Liver (tissue), 9 donors: ENCODE data around the gene NPL. TPM values are rescaled to one million over a fixed set of nuclear protein-coding genes. Genes with fewer than 3 reads are reported as not detected.

Experiments used
- DNase-seq: peaks from one replicate; pipeline ENCODE4 v3.0.0-alpha.2; 2017; ENCODE audit warnings: low spot score
- H3K27ac ChIP-seq, 2 donors: one replicate each; pipeline ENCODE4 v1.7.0; 2013; ENCODE audit warnings: inconsistent platforms in 2 of 2, low read length in 2 of 2, control low read depth in 1 of 2, low read depth in 1 of 2, mild to moderate bottlenecking in 1 of 2
- H3K27me3 ChIP-seq, 4 donors: one replicate each; pipeline versions ENCODE4 v1.6.1 to v1.7.0; 2013; ENCODE audit warnings: low read length in 3 of 4, inconsistent platforms in 1 of 4, mild to moderate bottlenecking in 1 of 4, moderate library complexity in 1 of 4; ENCODE audit not compliant: control insufficient read depth in 4 of 4, insufficient read depth in 4 of 4
- H3K36me3 ChIP-seq, 4 donors: one replicate each; pipeline versions ENCODE4 v1.6.1 to v1.7.0; 2013; ENCODE audit warnings: low read length in 3 of 4, mild to moderate bottlenecking in 3 of 4, low read depth in 1 of 4, moderate library complexity in 1 of 4; ENCODE audit not compliant: control insufficient read depth in 4 of 4, insufficient read depth in 3 of 4
- H3K4me1 ChIP-seq, 4 donors: one replicate each; pipeline versions ENCODE4 v1.6.1 to v1.7.0; 2013; ENCODE audit warnings: low read length in 3 of 4, mild to moderate bottlenecking in 3 of 4, moderate library complexity in 1 of 4; ENCODE audit not compliant: control insufficient read depth in 4 of 4, insufficient read depth in 4 of 4
- H3K4me3 ChIP-seq, 3 donors: one replicate each; pipeline versions ENCODE4 v1.6.1 to v1.7.0; 2013; ENCODE audit warnings: low read length in 3 of 3, control low read depth in 1 of 3, low read depth in 1 of 3, mild to moderate bottlenecking in 1 of 3
- H3K9ac ChIP-seq, 2 donors: one replicate each; pipeline ENCODE4 v1.7.0; 2013; ENCODE audit warnings: low read length in 2 of 2, mild to moderate bottlenecking in 2 of 2, moderate library complexity in 2 of 2, control low read depth in 1 of 2, low read depth in 1 of 2
- H3K9me3 ChIP-seq, 4 donors: one replicate each; pipeline versions ENCODE4 v1.6.1 to v1.7.0; 2013; ENCODE audit warnings: low read length in 3 of 4; ENCODE audit not compliant: control insufficient read depth in 4 of 4
- EGR1 ChIP-seq, 2 donors: IDR thresholded peaks; 2 replicates each; pipeline ENCODE4 v1.6.1; 2016 to 2018; ENCODE audit warnings: antibody characterized with exemption in 2 of 2, low read depth in 2 of 2
- FOXA1 ChIP-seq: IDR thresholded peaks from 2 replicates; pipeline ENCODE4 v1.6.1; 2016; ENCODE audit warnings: antibody characterized with exemption
- GABPA ChIP-seq, 2 donors: IDR thresholded peaks in 1 of 2; conservative IDR thresholded peaks in 1 of 2; 2 replicates each; pipeline ENCODE4 v1.6.1; 2016; ENCODE audit warnings: antibody characterized with exemption in 2 of 2, mild to moderate bottlenecking in 1 of 2, moderate library complexity in 1 of 2
- HNF4A ChIP-seq, 2 donors: conservative IDR thresholded peaks; 2 replicates each; pipeline ENCODE4 v1.6.1; 2016; ENCODE audit warnings: antibody characterized with exemption in 2 of 2, mild to moderate bottlenecking in 2 of 2
- JUND ChIP-seq, 2 donors: IDR thresholded peaks; 2 replicates each; pipeline ENCODE4 v1.6.1; 2016; ENCODE audit warnings: antibody characterized with exemption in 2 of 2
- NR2F2 ChIP-seq: IDR thresholded peaks from 2 replicates; pipeline ENCODE4 v1.6.1; 2016; ENCODE audit warnings: antibody characterized with exemption
- RAD21 ChIP-seq, 2 donors: IDR thresholded peaks; 2 replicates each; pipeline ENCODE4 v1.6.1; 2016; ENCODE audit warnings: antibody characterized with exemption in 2 of 2, mild to moderate bottlenecking in 2 of 2
- RXRA ChIP-seq, 2 donors: IDR thresholded peaks; 2 replicates each; pipeline ENCODE4 v1.6.1; 2017 to 2018; ENCODE audit warnings: antibody characterized with exemption in 2 of 2, mild to moderate bottlenecking in 1 of 2
- SP1 ChIP-seq: IDR thresholded peaks from 2 replicates; pipeline ENCODE4 v1.6.1; 2018; ENCODE audit warnings: antibody characterized with exemption, mild to moderate bottlenecking
- TAF1 ChIP-seq: conservative IDR thresholded peaks from 2 replicates; pipeline ENCODE4 v1.6.1; 2016; ENCODE audit warnings: antibody characterized with exemption, mild to moderate bottlenecking
- YY1 ChIP-seq: IDR thresholded peaks from 2 replicates; pipeline ENCODE4 v1.6.1; 2016; ENCODE audit warnings: antibody characterized with exemption, mild to moderate bottlenecking
- WGBS: extraction: QIAGEN DNeasy Blood & Tissue Kit; methylation state at CpG from one replicate; pipeline ENCODE4 v1.1.7; 2013; 5-methylcytosine and 5-hydroxymethylcytosine counted together
- polyA plus RNA-seq, 2 donors: library from polyadenylated mRNA; stranded (reverse) in 1 of 2; unstranded in 1 of 2; fragments of 200-250 nt in 1 of 2; fragments of >200 nt in 1 of 2; fragmentation: Nextera tagmentation in 1 of 2; extraction: Ambion mirVana in 1 of 2; gene quantifications; one replicate each; pipeline versions ENCODE4 v1.2.1 to v1.2.3, GENCODE V29; 2013 to 2015
- total RNA-seq, 2 donors: library from RNA; depleted of rRNA; stranded (reverse); fragments of >200 nt; gene quantifications; one replicate each; pipeline ENCODE4 v1.2.3, GENCODE V29; 2014
- TF ChIP-seq, protein P1 (sequence below): IDR thresholded peaks from 2 replicates; pipeline ENCODE4 v1.6.1; 2016; ENCODE audit warnings: antibody characterized with exemption
- TF ChIP-seq, protein P2 (sequence below): fragments of 150-350 bp; IDR thresholded peaks from 2 replicates; pipeline ENCODE4 v1.5.1; 2017; ENCODE audit warnings: improper control_type of control experiment, low read depth, low read length; ENCODE audit not compliant: missing input control
- TF ChIP-seq, protein P3 (sequence below): IDR thresholded peaks from 2 replicates; pipeline ENCODE4 v1.6.1; 2016; ENCODE audit warnings: antibody characterized with exemption, mild to moderate bottlenecking
- donor health status: healthy.
- donor health status: healthy.
- donor health status: healthy.
- donor health status: healthy.
- donor health status: healthy.

Gene NPL
- total and polyA plus RNA-seq, 4 donors, result 8.5 to 47.3 (median 15.9) TPM

DNA sequence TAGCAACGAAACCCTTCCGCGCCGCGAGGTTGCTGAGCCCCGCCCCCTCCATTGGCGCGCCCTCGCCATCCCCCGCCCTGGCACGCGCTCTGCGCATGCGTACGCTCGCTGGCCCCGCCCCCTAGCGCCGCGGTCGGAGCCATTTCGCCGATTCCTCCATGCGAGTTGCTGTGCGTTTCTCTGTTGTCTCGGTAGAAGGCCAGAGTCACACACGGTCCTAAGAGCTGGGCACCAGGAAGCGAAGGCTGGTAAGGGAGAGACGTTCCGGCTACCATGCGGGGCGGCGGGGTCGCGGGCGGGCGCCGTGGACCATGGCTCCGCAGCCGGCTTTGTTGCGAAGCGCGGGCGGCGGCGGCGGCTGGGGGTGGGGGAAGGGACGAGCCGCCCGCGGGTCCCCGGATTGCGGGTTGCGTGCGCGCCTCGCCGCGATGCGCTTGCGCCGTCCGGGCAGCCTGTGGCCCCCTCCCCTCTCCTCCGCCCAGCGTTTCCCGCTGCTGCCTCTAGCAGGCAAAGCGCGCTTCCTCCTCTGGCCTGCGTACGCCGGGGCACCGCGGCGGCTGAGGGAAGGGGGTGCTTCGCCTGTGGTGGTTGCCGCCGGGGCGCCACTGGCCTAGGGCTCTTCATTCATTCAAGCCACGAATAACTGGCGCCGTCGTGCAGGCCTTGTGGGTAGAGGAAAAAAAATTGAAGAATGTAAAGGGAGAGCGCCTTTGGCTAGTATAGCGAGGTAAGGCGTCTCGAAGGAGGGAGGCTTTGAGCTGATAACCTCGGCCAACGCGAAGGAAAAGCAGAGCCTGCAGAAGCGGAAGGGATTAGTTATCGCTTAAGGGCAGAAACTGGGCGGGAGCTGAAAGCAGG, 49.9 kb downstream of the NPL start, which contains the start of gene DHX9:
DHX9 (plus strand) TSS at position 139 of the 858 bp plus-strand sequence. CDS start 3,220 bp downstream, outside the sequence.
- H3K27ac ChIP-seq, result peak within 1 kb of the TSS; percentile 95 to 97
- TF ChIP-seq GABPA (IDR thresholded peaks at IDR 0.05 in 1 of 2, conservative IDR thresholded peaks at IDR 0.05 in 1 of 2) (no peak), TAF1 (no peak), HNF4A (conservative IDR thresholded peaks at IDR 0.05) (no peak), EGR1 (IDR thresholded peaks at IDR 0.05; ENCODE audit: low read depth in 2 of 2) (no peak), YY1 (peak; percentile 82)
- TF ChIP-seq, protein P1, sequence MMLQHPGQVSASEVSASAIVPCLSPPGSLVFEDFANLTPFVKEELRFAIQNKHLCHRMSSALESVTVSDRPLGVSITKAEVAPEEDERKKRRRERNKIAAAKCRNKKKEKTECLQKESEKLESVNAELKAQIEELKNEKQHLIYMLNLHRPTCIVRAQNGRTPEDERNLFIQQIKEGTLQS, result no peak
- H3K36me3 ChIP-seq, result peaks cover 0 to 11% (median 1%) of the 10 kb centered on the region in 4 donors
- H3K27me3 ChIP-seq, result no peaks in the 10 kb centered on the region
- peaks cover 3 to 18% (median 15%) of the 10 kb centered on the region in 4 donors for H3K4me1 ChIP-seq
- no peaks in the 10 kb centered on the region for H3K9me3 ChIP-seq
- DNase-seq, result peak; percentile 97
- WGBS, result under 1% methylated on average over 92 of the region's 92 CpGs
- H3K4me3 ChIP-seq, result peak within 1 kb of the TSS; percentile 71 to 92 (median 73)
- peak within 1 kb of the TSS; percentile 10 to 49 for H3K9ac ChIP-seq

DNA sequence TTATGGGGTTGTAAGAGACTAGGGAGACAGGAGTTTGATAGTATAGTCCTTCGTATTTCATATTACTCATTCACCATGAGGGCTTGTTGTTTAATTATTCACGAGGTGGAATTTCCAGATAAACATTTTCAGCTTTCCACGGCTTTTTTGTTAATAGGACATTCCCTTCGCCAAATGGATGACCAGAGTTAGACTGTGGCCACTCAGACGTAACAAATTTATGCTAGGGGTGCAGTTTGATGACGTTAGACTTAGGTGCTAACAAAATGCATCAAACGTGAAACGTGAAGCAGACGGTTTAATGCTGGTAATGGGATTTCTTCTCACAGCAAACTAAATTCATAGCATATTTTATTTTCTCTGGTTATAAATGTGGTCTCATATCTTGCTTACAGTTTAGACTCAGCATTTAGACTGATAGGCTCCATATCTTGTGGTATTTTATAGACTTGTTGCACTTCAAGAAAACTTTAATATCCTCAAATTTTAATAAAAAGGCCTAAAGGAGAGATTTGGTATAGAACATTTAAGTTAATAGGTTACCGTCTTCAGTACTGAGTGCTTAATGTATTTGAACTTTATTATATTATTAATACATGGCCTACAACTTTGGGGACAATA, 51.9 kb downstream of the NPL start:
- H3K27ac ChIP-seq, result no peak overlapping the region
- H3K4me3 ChIP-seq, result no peak overlapping the region
- H3K36me3 ChIP-seq, result peaks cover 0 to 15% (median 7%) of the 10 kb centered on the region in 4 donors
- no peak overlapping the region for H3K9ac ChIP-seq
- DNase-seq, result no peak
- H3K27me3 ChIP-seq, result no peaks in the 10 kb centered on the region
- TF ChIP-seq, protein P2, sequence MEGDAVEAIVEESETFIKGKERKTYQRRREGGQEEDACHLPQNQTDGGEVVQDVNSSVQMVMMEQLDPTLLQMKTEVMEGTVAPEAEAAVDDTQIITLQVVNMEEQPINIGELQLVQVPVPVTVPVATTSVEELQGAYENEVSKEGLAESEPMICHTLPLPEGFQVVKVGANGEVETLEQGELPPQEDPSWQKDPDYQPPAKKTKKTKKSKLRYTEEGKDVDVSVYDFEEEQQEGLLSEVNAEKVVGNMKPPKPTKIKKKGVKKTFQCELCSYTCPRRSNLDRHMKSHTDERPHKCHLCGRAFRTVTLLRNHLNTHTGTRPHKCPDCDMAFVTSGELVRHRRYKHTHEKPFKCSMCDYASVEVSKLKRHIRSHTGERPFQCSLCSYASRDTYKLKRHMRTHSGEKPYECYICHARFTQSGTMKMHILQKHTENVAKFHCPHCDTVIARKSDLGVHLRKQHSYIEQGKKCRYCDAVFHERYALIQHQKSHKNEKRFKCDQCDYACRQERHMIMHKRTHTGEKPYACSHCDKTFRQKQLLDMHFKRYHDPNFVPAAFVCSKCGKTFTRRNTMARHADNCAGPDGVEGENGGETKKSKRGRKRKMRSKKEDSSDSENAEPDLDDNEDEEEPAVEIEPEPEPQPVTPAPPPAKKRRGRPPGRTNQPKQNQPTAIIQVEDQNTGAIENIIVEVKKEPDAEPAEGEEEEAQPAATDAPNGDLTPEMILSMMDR, result no peak
- TF ChIP-seq HNF4A (conservative IDR thresholded peaks at IDR 0.05) (no peak), JUND (IDR thresholded peaks at IDR 0.05) (no peak), SP1 (no peak), GABPA (IDR thresholded peaks at IDR 0.05 in 1 of 2, conservative IDR thresholded peaks at IDR 0.05 in 1 of 2) (no peak), RXRA (IDR thresholded peaks at IDR 0.05) (no peak), FOXA1 (no peak), RAD21 (IDR thresholded peaks at IDR 0.05) (no peak), NR2F2 (no peak), TAF1 (no peak), YY1 (no peak)
- peaks cover 4 to 18% (median 15%) of the 10 kb centered on the region in 4 donors for H3K4me1 ChIP-seq
- WGBS, result 50% methylated on average over 10 of the region's 10 CpGs
- H3K9me3 ChIP-seq, result no peaks in the 10 kb centered on the region

DNA sequence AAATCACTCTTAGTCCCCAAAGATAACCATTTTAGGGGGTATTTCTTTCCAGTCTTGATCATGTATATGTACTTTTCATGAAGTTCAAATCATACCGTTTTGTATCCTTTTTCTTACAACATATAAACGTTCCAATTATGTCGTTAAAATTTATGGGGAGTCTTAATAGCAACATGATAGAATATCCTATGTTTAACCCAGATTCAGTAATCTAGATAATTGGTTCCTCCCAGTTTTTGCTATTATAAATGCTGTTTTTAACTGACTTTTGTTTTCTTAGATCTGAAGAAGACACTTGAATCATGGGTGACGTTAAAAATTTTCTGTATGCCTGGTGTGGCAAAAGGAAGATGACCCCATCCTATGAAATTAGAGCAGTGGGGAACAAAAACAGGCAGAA, 52.7 kb downstream of the NPL start:
- Histone ChIP-seq H3K27ac (no peak overlapping the region), H3K27me3 (no peaks in the 10 kb centered on the region), H3K9ac (no peak overlapping the region), H3K4me3 (no peak overlapping the region), H3K36me3 (peaks cover 3 to 15% (median 8%) of the 10 kb centered on the region in 4 donors), H3K4me1 (peaks cover 4 to 18% (median 15%) of the 10 kb centered on the region in 4 donors), H3K9me3 (no peaks in the 10 kb centered on the region)
- no peak for TF ChIP-seq TAF1
- TF ChIP-seq, protein P1, result no peak
- TF ChIP-seq, protein P3, sequence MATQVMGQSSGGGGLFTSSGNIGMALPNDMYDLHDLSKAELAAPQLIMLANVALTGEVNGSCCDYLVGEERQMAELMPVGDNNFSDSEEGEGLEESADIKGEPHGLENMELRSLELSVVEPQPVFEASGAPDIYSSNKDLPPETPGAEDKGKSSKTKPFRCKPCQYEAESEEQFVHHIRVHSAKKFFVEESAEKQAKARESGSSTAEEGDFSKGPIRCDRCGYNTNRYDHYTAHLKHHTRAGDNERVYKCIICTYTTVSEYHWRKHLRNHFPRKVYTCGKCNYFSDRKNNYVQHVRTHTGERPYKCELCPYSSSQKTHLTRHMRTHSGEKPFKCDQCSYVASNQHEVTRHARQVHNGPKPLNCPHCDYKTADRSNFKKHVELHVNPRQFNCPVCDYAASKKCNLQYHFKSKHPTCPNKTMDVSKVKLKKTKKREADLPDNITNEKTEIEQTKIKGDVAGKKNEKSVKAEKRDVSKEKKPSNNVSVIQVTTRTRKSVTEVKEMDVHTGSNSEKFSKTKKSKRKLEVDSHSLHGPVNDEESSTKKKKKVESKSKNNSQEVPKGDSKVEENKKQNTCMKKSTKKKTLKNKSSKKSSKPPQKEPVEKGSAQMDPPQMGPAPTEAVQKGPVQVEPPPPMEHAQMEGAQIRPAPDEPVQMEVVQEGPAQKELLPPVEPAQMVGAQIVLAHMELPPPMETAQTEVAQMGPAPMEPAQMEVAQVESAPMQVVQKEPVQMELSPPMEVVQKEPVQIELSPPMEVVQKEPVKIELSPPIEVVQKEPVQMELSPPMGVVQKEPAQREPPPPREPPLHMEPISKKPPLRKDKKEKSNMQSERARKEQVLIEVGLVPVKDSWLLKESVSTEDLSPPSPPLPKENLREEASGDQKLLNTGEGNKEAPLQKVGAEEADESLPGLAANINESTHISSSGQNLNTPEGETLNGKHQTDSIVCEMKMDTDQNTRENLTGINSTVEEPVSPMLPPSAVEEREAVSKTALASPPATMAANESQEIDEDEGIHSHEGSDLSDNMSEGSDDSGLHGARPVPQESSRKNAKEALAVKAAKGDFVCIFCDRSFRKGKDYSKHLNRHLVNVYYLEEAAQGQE, result no peak
- WGBS, result 67% methylated on average over 4 of the region's 4 CpGs
- no peak for DNase-seq
